Stimulated activated CD4-positive, alpha-beta T cell treated with anti-CD3 and anti-CD28 coated beads, TNF-alpha, amount 100 ng/mL, for 48 hours (primary cell): ENCODE measurements around the gene TRAF6.
"Not testable (repeated sequence)": the region's sequence is repeated elsewhere in the genome, so short reads cannot be mapped to it uniquely, and the experiment has no call there.

Source experiments
- DNase-seq, 3 donors: peaks; one replicate each; pipeline ENCODE4 v3.0.0-alpha.2; 2020; ENCODE audit warnings: low read depth in 3 of 3

Gene TRAF6

DNA sequence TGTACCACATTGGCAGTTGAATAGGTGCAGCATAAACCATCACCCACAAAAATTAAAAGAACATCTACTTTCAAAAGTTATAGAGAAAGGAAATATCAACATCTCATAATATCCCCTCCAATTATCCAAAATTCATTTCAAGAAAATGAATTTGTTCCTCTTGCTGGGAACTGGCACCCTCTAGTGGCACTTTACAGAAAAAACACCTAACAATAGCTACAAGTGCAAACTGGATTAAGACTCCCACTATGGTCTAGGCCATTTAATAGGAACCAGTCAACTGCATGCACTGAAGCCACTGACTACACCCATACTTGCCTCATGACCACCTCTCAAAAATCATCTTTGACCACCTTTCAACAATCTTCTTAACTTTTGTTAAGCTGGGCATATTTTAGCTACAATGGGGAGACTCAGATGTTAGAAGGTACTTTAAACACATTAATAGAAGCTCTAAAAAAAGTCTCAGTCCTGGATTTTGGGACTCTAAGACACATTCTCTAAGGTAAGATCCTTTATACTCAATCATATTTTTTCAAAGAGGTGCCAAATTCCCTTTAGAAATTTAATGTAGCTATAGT, 17.3 kb downstream of the TRAF6 start:
- DNase-seq, result no peak

DNA sequence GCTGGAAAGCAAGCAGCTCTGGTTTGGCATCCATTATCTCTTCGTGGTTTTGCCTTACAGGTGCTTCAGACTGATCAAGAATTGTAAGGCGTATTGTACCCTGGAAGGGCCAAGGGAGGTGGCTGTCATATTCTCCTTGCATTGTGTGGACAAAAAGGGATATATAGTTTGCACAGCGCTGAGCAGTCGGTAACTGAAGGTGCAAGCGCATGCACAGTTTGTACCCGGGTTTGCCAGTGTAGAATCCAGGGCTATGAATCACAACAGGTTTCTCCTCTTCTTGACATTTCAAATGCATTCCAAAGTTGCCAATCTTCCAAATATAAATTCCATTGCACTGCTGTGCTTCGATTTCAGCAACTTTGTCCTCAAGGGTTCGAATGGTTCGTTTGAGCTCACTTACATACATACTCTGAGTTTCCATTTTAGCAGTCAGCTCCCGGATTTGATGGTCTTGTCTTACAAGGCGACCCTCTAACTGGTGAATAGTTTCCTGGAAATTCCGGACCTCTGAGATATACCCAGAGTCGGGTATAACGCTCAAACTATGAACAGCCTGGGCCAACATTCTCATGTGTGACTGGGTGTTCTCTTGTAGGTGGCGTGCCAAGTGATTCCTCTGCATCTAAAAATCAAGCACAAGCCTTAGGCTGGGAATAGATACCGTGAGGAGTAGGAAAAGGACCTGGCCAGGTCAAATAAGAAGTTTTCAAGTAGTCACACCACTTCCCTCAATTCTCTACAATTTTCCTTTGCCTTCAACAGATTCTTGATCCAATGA, 19.9 kb downstream of the TRAF6 start:
- no peak for DNase-seq

DNA sequence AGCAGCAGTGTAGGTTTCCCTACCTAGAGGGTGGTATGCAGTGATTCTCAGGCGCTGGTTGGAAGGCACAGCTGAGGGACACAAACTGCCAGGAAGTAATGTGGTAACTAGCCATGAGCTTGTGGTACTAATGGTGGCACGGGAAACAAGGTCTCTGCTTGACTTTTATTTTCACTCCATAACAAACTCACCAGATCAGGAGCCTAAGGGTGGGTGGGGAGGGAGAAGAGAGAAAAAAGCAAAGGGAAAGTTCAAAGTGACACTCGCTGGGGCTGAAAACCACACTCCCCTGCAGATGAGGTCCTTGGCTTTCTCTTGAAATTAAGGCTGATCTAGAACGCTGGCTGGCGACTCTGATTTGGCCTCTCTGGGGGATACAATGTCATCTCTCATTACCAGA, 22.0 kb downstream of the TRAF6 start:
- DNase-seq, result no peak

DNA sequence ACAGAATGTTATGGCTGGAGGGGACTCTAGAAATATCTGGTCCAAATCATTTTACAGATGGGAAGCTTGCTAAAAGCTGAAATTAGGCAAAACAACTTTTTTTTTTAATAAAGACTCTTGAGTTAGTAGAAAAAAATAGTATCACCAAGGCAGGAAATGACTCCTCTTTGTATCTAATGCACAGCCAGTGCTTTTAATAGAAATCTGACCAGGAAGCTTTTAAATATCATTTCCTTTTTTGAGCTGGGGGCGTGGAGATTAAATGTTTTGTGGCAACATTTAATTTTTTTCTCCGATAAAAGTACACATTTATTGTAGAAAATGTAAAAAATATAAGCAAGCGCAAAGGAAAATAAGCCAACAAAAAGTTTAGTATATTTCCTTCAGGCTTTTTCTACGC, 22.5 kb downstream of the TRAF6 start:
- no peak for DNase-seq

DNA sequence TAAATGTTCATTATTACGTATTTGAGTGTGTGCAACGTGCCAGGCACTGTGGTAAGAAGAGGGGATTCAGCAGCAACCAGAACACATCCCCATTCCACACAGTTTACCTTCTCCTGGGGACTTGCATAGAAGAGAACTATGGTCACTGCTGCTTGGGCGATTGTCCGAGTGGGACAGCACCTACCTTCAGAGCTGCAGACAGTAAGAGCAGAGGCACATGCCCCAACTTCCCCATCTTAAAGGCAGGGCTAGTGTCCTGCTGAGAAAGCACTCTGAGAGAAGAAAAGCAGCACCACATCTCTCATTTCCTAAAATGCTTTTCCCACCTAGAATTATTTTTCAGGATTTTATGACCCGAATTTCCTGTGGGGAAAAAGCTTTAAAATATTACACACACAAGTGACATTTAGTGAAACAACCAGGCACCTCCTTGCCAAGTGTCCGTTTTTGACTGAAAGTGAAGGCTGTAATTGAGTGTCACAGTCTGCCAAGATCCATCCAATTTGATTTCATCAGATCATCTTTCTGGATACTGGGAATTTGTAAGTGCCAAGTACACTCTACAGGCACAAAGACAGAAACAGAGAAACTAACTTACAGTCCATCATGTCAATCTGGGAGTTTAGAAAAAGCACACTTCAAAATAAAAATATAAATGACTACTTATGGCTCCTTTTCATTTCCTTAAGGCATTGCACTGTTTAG, 24.6 kb downstream of the TRAF6 start:
- no peak for DNase-seq

DNA sequence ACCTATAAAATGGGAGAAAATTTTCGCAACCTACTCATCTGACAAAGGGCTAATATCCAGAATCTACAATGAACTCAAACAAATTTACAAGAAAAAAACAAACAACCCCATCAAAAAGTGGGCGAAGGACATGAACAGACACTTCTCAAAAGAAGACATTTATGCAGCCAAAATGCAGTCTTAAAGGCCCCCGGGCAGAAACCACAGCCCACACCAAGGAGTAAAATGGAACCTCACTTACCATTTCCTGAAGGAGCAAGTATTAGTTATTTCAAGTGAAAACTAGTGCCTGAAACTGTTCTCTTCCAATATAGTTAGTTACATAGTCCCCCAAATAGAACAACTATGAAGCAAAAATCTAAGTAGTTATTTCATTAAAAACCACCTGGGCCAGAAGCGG, 27.0 kb downstream of the TRAF6 start:
- DNase-seq, result not testable (repeated sequence)

DNA sequence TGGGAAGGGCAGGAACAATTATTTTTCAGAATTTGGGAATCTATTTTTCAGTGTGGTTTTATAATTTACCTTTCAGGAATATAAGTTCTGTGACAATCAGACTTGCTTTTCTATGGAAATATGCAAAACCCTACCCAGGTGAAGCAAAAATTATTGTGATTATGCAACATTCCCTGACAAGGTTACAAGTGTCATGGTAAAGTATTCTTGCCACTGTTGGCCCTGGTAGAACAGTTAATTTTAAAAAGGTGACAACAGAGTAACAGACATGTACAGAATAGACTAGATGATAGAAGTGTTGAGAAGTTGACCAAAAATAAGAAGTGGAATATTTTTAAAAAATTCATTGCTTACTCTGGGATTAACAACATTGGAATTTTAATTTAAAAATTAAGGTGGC, 29.2 kb downstream of the TRAF6 start:
- DNase-seq, result no peak

DNA sequence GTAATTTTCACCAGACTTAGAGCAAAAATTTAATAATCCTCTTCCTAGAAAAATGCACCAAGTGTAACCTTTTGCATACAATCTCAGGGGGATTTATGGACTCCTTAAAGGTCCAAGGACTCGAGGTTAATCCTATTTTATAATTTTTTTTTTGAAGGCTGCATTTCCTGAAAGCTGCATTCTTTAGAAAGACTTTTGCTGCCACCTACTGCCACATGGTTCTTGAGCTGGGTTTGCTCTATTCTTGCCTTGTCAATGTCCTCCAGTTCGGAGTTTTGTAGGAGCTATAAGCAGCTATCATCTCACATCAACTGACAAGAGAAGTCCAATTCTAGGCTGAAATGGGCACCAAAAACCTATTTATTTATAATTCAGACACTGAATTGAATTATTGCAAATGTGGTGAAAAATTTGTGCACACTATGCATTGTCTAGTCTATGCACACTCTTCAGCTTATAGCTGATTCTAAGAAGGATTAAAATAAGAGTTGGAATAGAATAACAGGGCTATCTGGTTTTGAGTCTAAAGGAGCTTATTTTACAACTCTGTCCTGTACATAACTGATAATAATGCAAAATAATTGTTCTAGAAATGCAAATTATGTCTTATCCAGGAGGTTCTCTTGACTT, 31.3 kb downstream of the TRAF6 start:
- peak in 1 of 3 donors; percentile 7 for DNase-seq

DNA sequence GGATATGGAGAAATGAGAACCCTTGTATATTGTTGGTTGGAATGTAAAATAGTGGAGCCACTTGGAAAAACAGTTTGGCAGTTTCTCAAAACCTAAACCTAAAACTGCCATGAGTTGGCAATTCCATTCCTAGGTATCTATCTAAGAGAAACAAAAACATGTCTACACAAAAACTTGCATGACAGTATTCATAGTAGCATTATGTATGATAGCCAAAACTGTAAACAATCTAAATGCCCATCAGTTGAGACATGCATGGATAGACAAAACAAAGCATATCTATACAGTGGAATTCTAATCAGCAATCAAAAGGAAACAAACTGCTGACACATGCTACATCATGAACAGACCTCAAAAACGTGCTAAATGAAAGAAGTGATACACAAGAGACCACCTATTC, 34.9 kb downstream of the TRAF6 start:
- no peak for DNase-seq

DNA sequence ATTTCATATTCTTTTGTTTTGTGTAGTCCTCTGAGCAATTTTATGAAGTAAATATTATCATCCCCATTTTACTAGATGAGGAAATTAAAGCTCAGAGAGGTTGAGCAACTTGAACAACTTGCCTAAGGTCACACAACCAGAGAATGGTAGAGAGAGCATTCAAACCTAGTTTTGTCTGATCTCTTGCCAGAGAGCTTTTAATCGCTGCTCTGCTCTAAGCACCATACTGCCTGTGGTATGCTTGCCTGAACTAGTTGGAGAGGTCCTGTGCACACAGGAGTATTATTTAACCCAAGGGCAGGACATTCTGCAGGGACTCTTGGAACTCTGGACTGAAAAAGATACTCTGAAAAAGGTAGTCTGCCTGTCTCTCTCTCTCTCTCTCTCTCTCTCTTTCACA, 38.5 kb downstream of the TRAF6 start:
- DNase-seq, result no peak

DNA sequence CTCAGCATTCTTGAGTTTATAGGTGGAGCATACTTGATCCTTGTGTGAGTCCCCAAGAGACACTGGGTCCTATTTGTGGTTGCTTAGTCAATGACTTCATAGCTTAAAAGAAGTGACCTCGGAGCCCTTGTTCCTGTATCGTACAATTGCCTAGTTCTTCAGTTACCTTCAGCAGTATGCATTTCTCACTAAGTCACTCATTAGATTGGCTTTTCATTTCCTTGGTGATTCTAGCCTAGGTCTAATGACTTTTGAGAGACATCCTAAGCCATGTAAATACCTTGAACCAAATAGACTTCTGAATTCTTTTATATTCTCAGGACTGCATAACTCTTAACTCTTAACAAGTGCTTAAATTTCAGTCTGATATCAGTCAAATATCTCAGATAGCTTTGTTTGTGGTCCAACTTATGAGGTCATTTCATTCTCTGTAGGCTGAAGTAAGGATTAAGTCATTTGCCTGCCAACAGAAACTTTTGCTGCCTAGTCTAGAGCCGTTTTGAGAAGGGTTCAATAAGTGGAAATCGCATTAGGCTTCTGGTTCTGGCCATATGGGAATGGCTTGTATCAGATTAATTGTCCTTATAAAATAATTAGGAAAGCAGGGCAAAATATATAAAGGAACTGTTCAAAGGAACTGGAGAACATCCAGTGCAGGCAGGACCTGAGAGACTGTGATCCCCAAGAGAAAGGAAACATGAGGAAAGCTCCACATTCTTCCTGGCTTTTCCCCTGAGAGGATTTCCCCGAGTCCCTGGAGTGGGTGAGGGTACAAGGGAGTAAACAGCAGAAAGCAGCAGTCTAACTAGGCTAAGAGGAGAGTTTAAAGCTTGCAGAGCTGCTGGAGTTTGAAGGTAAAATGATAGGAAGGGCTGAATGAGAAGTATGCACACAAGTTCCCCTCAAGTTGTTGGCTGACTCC, 39.9 kb downstream of the TRAF6 start:
- DNase-seq, result no peak

DNA sequence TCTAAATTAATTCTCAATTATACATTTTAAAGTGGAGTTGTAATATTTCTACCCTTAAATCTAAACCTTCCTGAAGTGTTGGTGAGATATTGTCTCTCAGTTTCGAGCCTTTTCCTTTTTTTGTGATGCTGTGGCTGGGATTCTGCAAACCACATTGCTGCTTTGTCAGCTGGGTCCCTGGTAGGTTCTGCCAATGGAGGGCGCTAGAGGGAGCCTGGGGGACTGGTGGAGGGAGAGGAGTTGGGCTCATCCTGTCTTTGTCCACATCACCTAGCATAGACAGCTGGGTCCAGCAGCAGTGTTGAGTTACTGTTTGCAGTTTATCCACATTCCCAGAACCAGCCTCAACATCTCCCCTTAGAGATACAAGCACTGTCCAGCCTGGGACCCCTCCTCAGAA, 41.0 kb downstream of the TRAF6 start:
- peak in 1 of 3 donors; percentile 11 for DNase-seq

DNA sequence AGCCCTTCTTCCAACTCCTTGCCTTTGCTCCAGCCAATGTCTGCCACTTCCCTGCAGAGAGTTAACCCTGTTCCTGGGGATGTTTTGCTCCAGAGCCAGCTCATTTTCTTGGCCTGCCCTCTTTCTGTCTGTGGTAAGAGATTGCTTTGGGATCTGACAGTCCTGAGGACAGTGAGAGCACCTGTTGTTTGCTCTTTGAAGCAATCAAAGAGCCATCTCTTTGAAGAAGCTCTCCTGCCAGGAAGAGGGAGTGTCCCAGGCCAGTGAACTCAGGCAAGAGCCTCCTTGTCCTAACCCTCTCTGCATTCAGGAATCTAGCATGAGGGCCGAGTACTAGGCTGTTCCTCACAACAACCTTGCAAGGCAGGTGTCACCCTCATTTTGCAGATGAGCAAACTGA, 42.2 kb downstream of the TRAF6 start:
- DNase-seq, result no peak

DNA sequence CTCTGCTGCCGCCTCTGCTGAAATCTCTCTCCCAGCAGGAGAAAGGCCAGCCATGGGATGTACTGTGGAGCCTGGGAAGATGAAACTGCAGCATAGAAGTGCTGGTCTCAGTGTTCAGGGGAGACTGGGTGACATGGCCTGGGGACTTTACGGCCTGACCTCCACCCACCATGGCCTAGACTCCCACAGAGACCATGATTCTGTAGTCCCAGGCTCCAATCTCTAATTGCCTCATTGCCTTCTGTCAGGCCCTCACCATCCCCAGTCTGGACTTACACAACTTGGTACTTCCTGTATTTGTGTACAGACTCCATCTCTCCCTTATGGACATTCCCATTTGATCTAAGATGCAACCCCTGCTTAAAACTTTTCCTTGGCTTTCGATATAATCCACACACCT, 43.1 kb downstream of the TRAF6 start:
- no peak for DNase-seq

DNA sequence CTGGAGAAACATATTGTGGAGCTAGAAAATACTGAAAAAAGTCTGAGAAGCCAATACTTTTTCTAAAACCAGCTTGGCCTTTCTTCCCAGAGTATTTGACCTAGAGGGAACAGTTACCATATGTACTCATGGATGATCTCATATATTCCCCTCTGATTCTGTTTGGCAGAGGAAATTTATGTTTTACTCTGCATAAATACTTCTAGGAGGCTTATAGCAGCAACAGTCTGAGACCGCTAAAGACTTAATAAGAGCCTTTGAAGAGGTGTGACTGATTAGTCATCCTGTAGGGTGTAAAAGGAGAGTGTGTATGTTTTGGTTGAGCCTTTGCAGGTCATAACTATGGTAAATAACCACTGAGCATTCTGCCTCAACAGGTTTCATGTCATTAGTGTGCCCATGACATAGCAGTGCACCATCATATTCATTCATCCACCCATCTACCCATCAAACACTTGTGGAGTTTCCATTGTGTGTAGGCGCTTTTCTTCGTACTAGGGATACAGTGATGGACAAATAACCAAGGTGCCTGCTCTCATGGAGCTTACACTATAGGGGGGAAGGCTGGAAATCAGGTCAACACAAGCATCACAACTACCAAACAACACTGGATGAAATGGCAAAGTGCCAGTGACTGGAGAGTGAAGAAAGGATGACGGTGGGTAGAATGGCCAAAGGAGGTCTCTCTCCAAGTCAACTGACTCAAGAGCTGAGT, 44.5 kb downstream of the TRAF6 start:
- no peak for DNase-seq

DNA sequence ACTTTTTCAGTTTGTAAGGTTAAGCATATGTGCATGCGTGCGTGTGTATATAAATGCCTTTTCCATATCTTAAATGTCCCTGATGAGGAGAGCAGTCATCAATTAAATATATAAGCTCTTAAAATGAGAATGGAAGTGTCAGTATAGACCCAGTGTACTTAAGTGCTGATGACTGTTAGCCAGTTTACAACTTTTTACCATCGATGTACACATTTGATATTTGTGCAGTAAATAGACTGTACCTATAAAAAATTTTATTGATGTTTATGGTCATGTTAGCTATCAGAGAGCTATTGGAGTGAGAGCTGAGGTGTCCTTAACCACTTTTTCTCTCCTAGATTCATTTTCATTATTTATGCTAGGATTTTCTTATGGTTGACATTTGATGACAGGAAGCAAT, 45.4 kb downstream of the TRAF6 start:
- no peak for DNase-seq

DNA sequence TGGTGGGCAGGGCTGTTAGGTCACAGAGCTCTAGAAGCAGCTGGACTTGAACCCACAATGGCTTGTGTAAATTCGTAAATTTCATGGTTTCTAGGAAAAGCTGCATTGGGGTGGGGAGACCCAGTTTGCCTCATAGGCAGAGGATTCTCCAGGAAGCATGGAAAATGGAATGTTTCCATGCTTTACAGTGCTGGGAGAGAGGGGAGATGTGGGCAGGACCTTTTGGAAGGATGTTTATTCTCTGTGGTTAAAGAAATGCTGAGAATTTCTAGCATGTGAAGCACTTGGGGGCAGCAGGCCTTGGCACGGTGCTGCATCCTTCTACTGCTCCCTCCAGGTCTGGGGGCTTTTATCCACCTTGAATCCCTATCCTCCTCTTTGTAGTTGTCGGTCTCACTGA, 46.3 kb downstream of the TRAF6 start:
- DNase-seq, result no peak

DNA sequence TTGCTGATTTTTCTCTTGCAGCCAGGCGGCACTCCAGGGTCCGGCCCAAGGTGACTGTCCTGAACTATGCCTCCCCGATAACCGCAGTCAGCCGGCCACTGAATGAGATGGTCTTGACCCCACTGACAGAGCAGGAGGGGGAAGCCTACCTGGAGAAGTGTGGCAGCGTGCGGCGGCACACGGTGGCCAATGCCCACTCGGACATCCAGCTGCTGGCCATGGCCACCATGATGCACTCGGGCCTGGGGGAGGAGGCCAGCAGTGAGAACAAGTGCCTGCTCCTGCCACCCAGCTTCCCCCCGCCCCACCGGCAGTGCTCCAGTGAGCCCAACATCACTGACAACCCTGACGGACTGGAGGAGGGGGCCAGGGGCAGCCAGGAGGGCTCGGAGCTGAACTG, 47.8 kb downstream of the TRAF6 start:
- no peak for DNase-seq

DNA sequence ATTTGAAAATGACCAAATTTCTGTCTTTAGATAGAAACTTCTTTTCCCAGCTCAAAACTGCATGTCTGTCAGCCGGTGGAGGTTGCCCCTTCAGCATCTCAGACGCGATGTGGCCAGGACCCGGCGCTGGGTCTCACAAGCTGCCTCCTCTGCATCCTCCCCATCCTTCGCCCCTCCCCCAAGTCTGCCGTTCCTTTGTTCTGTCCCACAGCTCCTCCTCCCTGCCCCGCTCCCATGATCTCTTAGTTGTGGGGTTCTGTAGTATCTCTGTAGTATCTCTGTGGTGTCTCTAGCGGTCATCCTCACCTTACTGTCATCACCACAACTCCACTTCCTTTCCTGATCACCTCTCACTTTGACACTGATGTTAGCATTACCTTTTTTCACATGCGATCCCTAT, 49.9 kb downstream of the TRAF6 start:
- no peak for DNase-seq

DNA sequence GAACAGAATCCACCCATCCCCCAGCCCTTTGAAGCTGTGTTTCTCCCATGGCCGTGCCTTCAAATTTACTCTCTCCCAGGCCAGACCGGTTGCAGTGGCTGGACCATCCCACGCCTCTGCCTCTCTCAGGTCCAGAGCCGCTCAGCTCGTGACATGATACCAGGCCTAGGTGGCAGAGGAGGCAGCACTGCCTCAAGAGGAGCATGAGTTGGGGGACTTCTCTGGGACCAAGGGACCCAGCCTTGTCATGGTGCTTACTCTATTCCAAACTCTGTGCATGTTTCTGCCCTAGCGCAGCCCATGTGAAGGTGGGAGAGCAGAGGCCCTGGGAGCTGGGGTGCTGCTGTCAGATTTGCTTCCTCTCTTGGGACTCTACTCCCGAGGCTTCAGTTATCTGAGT, 51.0 kb downstream of the TRAF6 start:
- no peak for DNase-seq
